Head of caudate nucleus (tissue), 42 donors: ENCODE results near the gene CLEC18B.
"Not testable (repeated sequence)": the region's sequence is repeated elsewhere in the genome, so short reads cannot be mapped to it uniquely, and the experiment has no call there.

Experiments
- DNase-seq, 42 donors: peaks; one replicate each; pipeline versions ENCODE4 v3.0.0 to v3.0.0-alpha.2; 2020 to 2021; ENCODE audit warnings: mixed read lengths in 7 of 42
- intact Hi-C: fragments of 100-400 bp; cut with DNase I; formaldehyde crosslinking; loops from one replicate; pipeline ENCODE4 v1.15.0; 2022

Gene CLEC18B

GRCh38 chr16:74370338-74371135, 50.7 kb downstream of the CLEC18B start:
- intact Hi-C loops, DNase-seq: not testable (repeated sequence)

- intact Hi-C loops: not testable (repeated sequence)
- DNase-seq: peak; percentile 92 to 100 (median 97)
Measured at GRCh38 chr16:74368002-74368911, 53.0 kb downstream of the CLEC18B start.

- intact Hi-C loops: not testable (repeated sequence)
- DNase-seq: peak in 37 of 42 donors; percentile 15 to 72 (median 44)
Measured at GRCh38 chr16:74367469-74368001, 53.7 kb downstream of the CLEC18B start.

GRCh38 chr16:74361646-74362610, 59.4 kb downstream of the CLEC18B start:
- intact Hi-C loops: not testable (repeated sequence)

More at GRCh38 chr16:74361646-74362610, 59.4 kb downstream of the CLEC18B start:
- not testable (repeated sequence) for DNase-seq
